Panc1 (cell line): ENCODE measurements around the gene NUP210L.

ENCODE experiments used
- CTCF ChIP-seq: fragments of 450-650 bp; IDR thresholded peaks from 2 replicates; pipeline ENCODE4 v1.5.1; 2017; ENCODE audit warnings: mild to moderate bottlenecking
- POLR2AphosphoS5 ChIP-seq: IDR thresholded peaks from 2 replicates; pipeline ENCODE4 v1.6.1; 2012; ENCODE audit warnings: mild to moderate bottlenecking, low read depth, low read length, moderate library complexity
- SIN3A ChIP-seq: IDR thresholded peaks from 2 replicates; pipeline ENCODE4 v1.6.1; 2012; ENCODE audit warnings: low read depth, mild to moderate bottlenecking, low read length, moderate library complexity, borderline replicate concordance; ENCODE audit not compliant: insufficient read depth
- TCF7L2 ChIP-seq: IDR thresholded peaks from 2 replicates; pipeline ENCODE4 v1.6.1; 2011; ENCODE audit warnings: mild to moderate bottlenecking, low read depth, low read length, inconsistent platforms
- TF ChIP-seq, protein P1 (sequence below), 2 experiments: IDR thresholded peaks; 2 replicates each; pipeline ENCODE4 v1.6.1; 2011 to 2012; ENCODE audit warnings: low read depth in 2 of 2, control low read depth in 1 of 2, low read length in 1 of 2, mild to moderate bottlenecking in 1 of 2, moderate library complexity in 1 of 2; ENCODE audit not compliant: insufficient read depth in 1 of 2

- TF ChIP-seq CTCF (no peak), POLR2AphosphoS5 (no peak), SIN3A (no peak), TCF7L2 (no peak)
- TF ChIP-seq, protein P1, sequence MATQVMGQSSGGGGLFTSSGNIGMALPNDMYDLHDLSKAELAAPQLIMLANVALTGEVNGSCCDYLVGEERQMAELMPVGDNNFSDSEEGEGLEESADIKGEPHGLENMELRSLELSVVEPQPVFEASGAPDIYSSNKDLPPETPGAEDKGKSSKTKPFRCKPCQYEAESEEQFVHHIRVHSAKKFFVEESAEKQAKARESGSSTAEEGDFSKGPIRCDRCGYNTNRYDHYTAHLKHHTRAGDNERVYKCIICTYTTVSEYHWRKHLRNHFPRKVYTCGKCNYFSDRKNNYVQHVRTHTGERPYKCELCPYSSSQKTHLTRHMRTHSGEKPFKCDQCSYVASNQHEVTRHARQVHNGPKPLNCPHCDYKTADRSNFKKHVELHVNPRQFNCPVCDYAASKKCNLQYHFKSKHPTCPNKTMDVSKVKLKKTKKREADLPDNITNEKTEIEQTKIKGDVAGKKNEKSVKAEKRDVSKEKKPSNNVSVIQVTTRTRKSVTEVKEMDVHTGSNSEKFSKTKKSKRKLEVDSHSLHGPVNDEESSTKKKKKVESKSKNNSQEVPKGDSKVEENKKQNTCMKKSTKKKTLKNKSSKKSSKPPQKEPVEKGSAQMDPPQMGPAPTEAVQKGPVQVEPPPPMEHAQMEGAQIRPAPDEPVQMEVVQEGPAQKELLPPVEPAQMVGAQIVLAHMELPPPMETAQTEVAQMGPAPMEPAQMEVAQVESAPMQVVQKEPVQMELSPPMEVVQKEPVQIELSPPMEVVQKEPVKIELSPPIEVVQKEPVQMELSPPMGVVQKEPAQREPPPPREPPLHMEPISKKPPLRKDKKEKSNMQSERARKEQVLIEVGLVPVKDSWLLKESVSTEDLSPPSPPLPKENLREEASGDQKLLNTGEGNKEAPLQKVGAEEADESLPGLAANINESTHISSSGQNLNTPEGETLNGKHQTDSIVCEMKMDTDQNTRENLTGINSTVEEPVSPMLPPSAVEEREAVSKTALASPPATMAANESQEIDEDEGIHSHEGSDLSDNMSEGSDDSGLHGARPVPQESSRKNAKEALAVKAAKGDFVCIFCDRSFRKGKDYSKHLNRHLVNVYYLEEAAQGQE (IDR thresholded peaks at IDR 0.05; ENCODE audit: insufficient read depth in 1 of 2, low read depth in 2 of 2, low read length in 1 of 2), result no peak
Observed at GRCh38 chr1:153973525-153973924, 181.3 kb downstream of the NUP210L start.
